Suppressor macrophage treated with lipopolysaccharide for 4 hours (primary cell): Measurements from ENCODE around the gene C2orf42.
"Not testable (repeated sequence)": the region's sequence is repeated elsewhere in the genome, so short reads cannot be mapped to it uniquely, and the experiment has no call there.

Experiments
- DNase-seq: peaks from one replicate; pipeline ENCODE4 v3.0.0-alpha.2; 2020

The C2orf42 gene

DNA sequence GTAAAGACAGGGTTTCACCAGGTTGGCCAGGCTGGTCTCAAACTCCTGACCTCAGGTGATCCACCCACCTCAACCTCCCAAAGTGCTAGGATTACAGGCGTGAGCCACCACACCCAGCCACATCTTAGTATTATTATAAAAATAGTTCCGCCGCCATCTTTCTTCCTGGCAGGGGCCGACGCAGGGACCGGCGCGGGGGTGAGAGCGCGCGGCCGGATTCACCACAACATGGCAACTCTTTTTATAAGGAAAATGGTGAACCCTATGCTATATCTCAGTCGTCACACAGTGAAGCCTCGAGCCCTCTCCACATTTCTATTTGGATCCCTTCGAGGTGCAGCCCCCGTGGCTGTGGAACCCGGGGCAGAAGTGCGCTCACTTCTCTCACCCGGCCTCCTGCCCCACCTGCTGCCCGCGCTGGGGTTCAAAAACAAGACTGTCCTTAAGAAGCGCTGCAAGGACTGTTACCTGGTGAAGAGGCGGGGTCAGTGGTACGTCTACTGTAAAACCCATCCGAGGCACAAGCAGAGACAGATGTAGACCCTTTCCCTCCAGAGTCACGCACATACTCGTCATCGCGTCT lies 88.4 kb downstream of the C2orf42 start:
- not testable (repeated sequence) for DNase-seq

DNA sequence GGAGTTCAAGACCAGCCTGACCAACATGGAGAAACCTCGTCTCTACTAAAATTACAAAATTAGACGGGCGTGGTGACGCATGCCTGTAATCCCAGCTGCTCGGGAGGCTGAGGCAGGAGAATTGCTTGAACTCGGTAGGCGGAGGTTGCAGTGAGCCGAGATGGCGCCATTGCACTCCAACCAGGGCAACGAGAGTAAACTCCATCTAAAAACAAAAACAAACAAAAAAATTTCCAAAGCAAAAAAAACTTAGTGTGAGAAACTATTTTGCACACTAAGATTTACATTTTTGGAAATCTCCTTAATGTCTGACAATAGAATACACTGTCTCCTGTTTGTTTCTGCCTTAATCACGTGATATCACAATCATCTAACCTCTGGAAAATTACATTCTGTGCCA lies 89.1 kb downstream of the C2orf42 start:
- DNase-seq, result not testable (repeated sequence)

DNA sequence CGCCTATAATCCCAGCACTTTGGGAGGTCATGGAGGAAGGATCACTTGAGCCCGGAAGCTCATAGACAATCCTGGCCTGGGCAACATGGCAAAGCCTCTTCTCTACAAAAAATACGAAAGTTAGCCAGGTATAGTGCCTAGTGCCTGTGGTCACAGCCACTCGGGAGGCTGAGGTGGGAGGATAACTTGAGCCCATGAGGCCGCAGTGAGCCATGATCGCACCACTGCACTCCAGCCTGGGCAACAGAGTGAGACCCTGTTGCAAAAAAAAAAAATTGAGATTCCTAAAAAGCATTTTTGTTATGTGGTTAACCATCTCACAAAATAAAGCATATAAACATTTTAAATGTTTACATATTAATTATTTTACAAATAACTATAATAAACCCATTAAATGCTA lies 89.6 kb downstream of the C2orf42 start:
- DNase-seq, result no peak
